Keratinocyte (primary cell): ENCODE measurements around the gene EVI5. TPM values are rescaled to one million over a fixed set of nuclear protein-coding genes. Genes with fewer than 3 reads are reported as not detected.

Source experiments
- DNase-seq: peaks from one replicate; pipeline ENCODE4 v3.0.0-alpha.2; 2011; ENCODE audit warnings: low read depth, missing footprints, low spot score
- FAIRE-seq: peaks from 2 replicates; lab custom pipeline; 2011; peaks lifted over from hg19 to GRCh38; lab: Jason Lieb, UNC
- H2AFZ ChIP-seq: 2 replicates; pipeline ENCODE4 v1.6.0; 2012; ENCODE audit warnings: low read length, control low read depth, inconsistent platforms; ENCODE audit not compliant: control insufficient read depth
- H3K27ac ChIP-seq: 2 replicates; pipeline ENCODE4 v1.5.1; 2011; ENCODE audit warnings: low read length; ENCODE audit not compliant: control insufficient read depth, insufficient read depth
- H3K27me3 ChIP-seq: 3 replicates; pipeline ENCODE4 v1.6.0; 2011; ENCODE audit warnings: low read length; ENCODE audit not compliant: control insufficient read depth, insufficient read depth; ENCODE audit errors: extremely low read depth
- H3K36me3 ChIP-seq, 2 experiments: 2 replicates in 1 of 2; 3 replicates in 1 of 2; pipeline ENCODE4 v1.5.1; 2011; ENCODE audit warnings: low read length in 2 of 2, mild to moderate bottlenecking in 1 of 2; ENCODE audit not compliant: control insufficient read depth in 2 of 2, insufficient read depth in 2 of 2; ENCODE audit errors: extremely low read depth in 1 of 2
- H3K4me1 ChIP-seq: 3 replicates; pipeline ENCODE4 v1.5.1; 2011; ENCODE audit warnings: low read length; ENCODE audit not compliant: control insufficient read depth, insufficient read depth; ENCODE audit errors: extremely low read depth
- H3K4me2 ChIP-seq: 3 replicates; pipeline ENCODE4 v1.6.0; 2011; ENCODE audit warnings: low read depth, low read length; ENCODE audit not compliant: control insufficient read depth, insufficient read depth; ENCODE audit errors: extremely low read depth
- H3K4me3 ChIP-seq, 3 experiments: fragments of 200-600 bp in 1 of 3; sonication (generic) in 1 of 3; 2 replicates in 2 of 3; 3 replicates in 1 of 3; pipeline ENCODE4 v1.5.1; 2011 to 2016; ENCODE audit warnings: low read length in 3 of 3, mild to moderate bottlenecking in 3 of 3, control low read depth in 2 of 3, inconsistent platforms in 1 of 3, low read depth in 1 of 3, mixed read lengths in 1 of 3, mixed run types in 1 of 3, moderate library complexity in 1 of 3; ENCODE audit not compliant: control insufficient read depth in 2 of 3, insufficient read depth in 2 of 3; ENCODE audit errors: extremely low read depth in 1 of 3
- H3K79me2 ChIP-seq: 2 replicates; pipeline ENCODE4 v1.6.0; 2012; ENCODE audit warnings: low read length; ENCODE audit not compliant: control insufficient read depth, insufficient read depth
- H3K9ac ChIP-seq: 3 replicates; pipeline ENCODE4 v1.6.0; 2011; ENCODE audit warnings: low read length; ENCODE audit not compliant: control insufficient read depth, insufficient read depth; ENCODE audit errors: extremely low read depth
- H3K9me1 ChIP-seq: 3 replicates; pipeline ENCODE4 v1.6.0; 2011; ENCODE audit warnings: low read length; ENCODE audit not compliant: control insufficient read depth, insufficient read depth; ENCODE audit errors: extremely low read depth
- H3K9me3 ChIP-seq: 2 replicates; pipeline ENCODE4 v1.5.1; 2012; ENCODE audit warnings: low read depth, low read length; ENCODE audit not compliant: control insufficient read depth
- H4K20me1 ChIP-seq: 3 replicates; pipeline ENCODE4 v1.6.0; 2011; ENCODE audit warnings: low read length; ENCODE audit not compliant: control insufficient read depth, insufficient read depth; ENCODE audit errors: extremely low read depth
- EZH2 ChIP-seq: IDR thresholded peaks from one replicate; pipeline ENCODE4 v1.6.1; 2012; ENCODE audit warnings: inconsistent platforms, mild to moderate bottlenecking, low read length, moderate library complexity
- dilution Hi-C: fragments of 300-500 bp; cut with MboI; formaldehyde crosslinking; loops from one replicate; pipeline ENCODE4 v1.7.0; 2020; ENCODE audit warnings: low sequenced_read_pairs; ENCODE audit not compliant: extremely low pct_ligation_motif_present
- polyA plus RNA-seq, 5 experiments: library from polyadenylated mRNA; depleted of rRNA in 3 of 5; stranded (reverse) in 3 of 5; stranded (forward) in 1 of 5; unstranded in 1 of 5; fragments of >200 nt; gene quantifications; 1 replicate in 1 of 5; 2 replicates in 3 of 5; 3 replicates in 1 of 5; pipeline versions ENCODE4 v1.2.1 to v1.2.3, GENCODE V29; 2011 to 2012; ENCODE audit warnings: missing spikeins in 2 of 5, low read depth in 1 of 5, low replicate concordance in 1 of 5
- TF ChIP-seq, protein P1 (sequence below), 3 experiments: IDR thresholded peaks in 1 of 3; conservative IDR thresholded peaks in 1 of 3; optimal IDR thresholded peaks in 1 of 3; 2 replicates in 2 of 3; 3 replicates in 1 of 3; pipeline versions ENCODE3 to v1.5.1; 2011; ENCODE audit warnings: low read length in 3 of 3, mild to moderate bottlenecking in 3 of 3, moderate library complexity in 2 of 3, control low read depth in 1 of 3, inconsistent platforms in 1 of 3; ENCODE audit not compliant: insufficient read depth in 2 of 3; ENCODE audit errors: extremely low read depth in 1 of 3

The EVI5 gene
- polyA plus RNA-seq, 1 donor (not counting 4 experiments of a cell fraction or from before 2014, with no cell fraction given), result 23.2 TPM

GRCh38 chr1:92805216-92805615 is 20.3 kb upstream of the EVI5 start:
- Histone ChIP-seq H3K4me3 (no peak overlapping the region), H4K20me1 (no peaks in the 10 kb centered on the region), H3K4me1 (peaks cover 27% of the 10 kb centered on the region), H3K27me3 (no peaks in the 10 kb centered on the region), H3K27ac (peak overlapping the region; percentile 84), H3K36me3 (no peaks in the 10 kb centered on the region), H3K4me2 (peak overlapping the region; percentile 39), H3K9ac (peak overlapping the region; percentile 26), H3K79me2 (no peaks in the 10 kb centered on the region), H3K9me1 (no peaks in the 10 kb centered on the region), H3K9me3 (no peaks in the 10 kb centered on the region), H2AFZ (peak overlapping the region; percentile 2)
- no peak for DNase-seq
- dilution Hi-C loops, result no loop called here
- FAIRE-seq, result no peak
- TF ChIP-seq, protein P1, sequence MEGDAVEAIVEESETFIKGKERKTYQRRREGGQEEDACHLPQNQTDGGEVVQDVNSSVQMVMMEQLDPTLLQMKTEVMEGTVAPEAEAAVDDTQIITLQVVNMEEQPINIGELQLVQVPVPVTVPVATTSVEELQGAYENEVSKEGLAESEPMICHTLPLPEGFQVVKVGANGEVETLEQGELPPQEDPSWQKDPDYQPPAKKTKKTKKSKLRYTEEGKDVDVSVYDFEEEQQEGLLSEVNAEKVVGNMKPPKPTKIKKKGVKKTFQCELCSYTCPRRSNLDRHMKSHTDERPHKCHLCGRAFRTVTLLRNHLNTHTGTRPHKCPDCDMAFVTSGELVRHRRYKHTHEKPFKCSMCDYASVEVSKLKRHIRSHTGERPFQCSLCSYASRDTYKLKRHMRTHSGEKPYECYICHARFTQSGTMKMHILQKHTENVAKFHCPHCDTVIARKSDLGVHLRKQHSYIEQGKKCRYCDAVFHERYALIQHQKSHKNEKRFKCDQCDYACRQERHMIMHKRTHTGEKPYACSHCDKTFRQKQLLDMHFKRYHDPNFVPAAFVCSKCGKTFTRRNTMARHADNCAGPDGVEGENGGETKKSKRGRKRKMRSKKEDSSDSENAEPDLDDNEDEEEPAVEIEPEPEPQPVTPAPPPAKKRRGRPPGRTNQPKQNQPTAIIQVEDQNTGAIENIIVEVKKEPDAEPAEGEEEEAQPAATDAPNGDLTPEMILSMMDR (optimal IDR thresholded peaks at IDR 0.05 in 1 of 3, IDR thresholded peaks at IDR 0.05 in 1 of 3, conservative IDR thresholded peaks at IDR 0.05 in 1 of 3; ENCODE audit: extremely low read depth in 1 of 3, insufficient read depth in 2 of 3, low read length in 3 of 3), result no peak
- no peak for TF ChIP-seq EZH2

DNA sequence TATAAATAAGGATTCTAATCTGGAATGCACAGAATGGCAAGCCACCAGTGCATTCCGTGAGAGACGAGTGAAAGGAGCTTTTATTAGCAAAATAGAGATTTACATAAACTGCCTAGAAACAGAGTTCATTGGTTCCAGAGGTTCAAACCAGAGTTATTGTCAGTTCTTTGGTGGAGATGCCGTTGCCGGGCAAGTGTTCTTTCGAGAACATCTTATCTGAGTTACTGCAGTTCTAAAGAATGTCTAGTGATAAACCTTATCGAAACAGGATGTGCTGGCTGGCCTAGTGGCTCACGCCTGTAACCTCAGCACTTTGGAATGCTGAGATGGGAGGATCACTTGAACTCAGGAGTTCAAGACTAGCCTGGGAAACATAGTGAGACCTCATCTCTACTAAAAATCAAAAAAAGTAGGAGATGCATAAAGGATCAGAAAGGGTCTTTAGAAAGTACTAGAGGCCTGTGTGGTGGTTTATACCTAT is 19.9 kb upstream of the EVI5 start:
- Histone ChIP-seq H3K4me2 (peak overlapping the region; percentile 42), H3K27ac (peak overlapping the region; percentile 84), H3K36me3 (no peaks in the 10 kb centered on the region), H3K27me3 (no peaks in the 10 kb centered on the region), H3K4me1 (peaks cover 27% of the 10 kb centered on the region), H3K79me2 (no peaks in the 10 kb centered on the region), H3K4me3 (no peak overlapping the region), H3K9me1 (no peaks in the 10 kb centered on the region), H2AFZ (peak overlapping the region; percentile 2), H3K9ac (peak overlapping the region; percentile 26), H3K9me3 (no peaks in the 10 kb centered on the region), H4K20me1 (no peaks in the 10 kb centered on the region)
- dilution Hi-C loops, result no loop called here
- TF ChIP-seq, protein P1 (optimal IDR thresholded peaks at IDR 0.05 in 1 of 3, IDR thresholded peaks at IDR 0.05 in 1 of 3, conservative IDR thresholded peaks at IDR 0.05 in 1 of 3; ENCODE audit: extremely low read depth in 1 of 3, insufficient read depth in 2 of 3, low read length in 3 of 3), result no peak
- TF ChIP-seq EZH2, result no peak
- FAIRE-seq, result peak; percentile 98
- peak; percentile 84 for DNase-seq
